GM23248 (cell line): ENCODE data around the gene MGAT2. TPM values are rescaled to one million over a fixed set of nuclear protein-coding genes. Genes with fewer than 3 reads are reported as not detected.

ENCODE experiments used
- DNase-seq: peaks from one replicate; pipeline ENCODE4 v3.0.0-alpha.2; 2015
- H2AFZ ChIP-seq: fragments of 200-600 bp; sonication (generic); 2 replicates; pipeline ENCODE4 v1.6.1; 2016; ENCODE audit warnings: antibody characterized with exemption
- H3F3A ChIP-seq: fragments of 200-600 bp; sonication (generic); 2 replicates; pipeline ENCODE4 v1.6.1; 2016; ENCODE audit warnings: mild to moderate bottlenecking, antibody characterized with exemption, mixed run types; ENCODE audit not compliant: insufficient read depth
- H3K27ac ChIP-seq: fragments of 200-600 bp; sonication (generic); 2 replicates; pipeline ENCODE4 v1.5.1; 2016; ENCODE audit warnings: mild to moderate bottlenecking
- H3K27me3 ChIP-seq: fragments of 200-600 bp; sonication (generic); replicated peaks from 2 replicates; pipeline ENCODE4 v1.6.1; 2016; ENCODE audit warnings: mild to moderate bottlenecking; ENCODE audit not compliant: insufficient read depth
- H3K36me3 ChIP-seq: fragments of 200-600 bp; sonication (generic); 2 replicates; pipeline ENCODE4 v1.6.1; 2016; ENCODE audit warnings: low read depth, mild to moderate bottlenecking
- H3K4me1 ChIP-seq: fragments of 200-600 bp; sonication (generic); 2 replicates; pipeline ENCODE4 v1.6.1; 2016; ENCODE audit warnings: mild to moderate bottlenecking; ENCODE audit not compliant: insufficient read depth
- H3K4me2 ChIP-seq: fragments of 200-600 bp; sonication (generic); one replicate; pipeline ENCODE4 v1.6.1; 2016; ENCODE audit warnings: mild to moderate bottlenecking; ENCODE audit not compliant: unreplicated experiment
- H3K4me3 ChIP-seq: fragments of 200-600 bp; sonication (generic); 2 replicates; pipeline ENCODE4 v1.5.1; 2016; ENCODE audit warnings: mild to moderate bottlenecking
- H3K79me2 ChIP-seq: fragments of 200-600 bp; sonication (generic); 2 replicates; pipeline ENCODE4 v1.6.1; 2016; ENCODE audit warnings: mild to moderate bottlenecking; ENCODE audit not compliant: insufficient read depth
- H3K9ac ChIP-seq: fragments of 200-600 bp; sonication (generic); 2 replicates; pipeline ENCODE4 v1.6.1; 2016; ENCODE audit warnings: mild to moderate bottlenecking
- H3K9me2 ChIP-seq: fragments of 200-600 bp; sonication (generic); 2 replicates; pipeline ENCODE4 v1.6.1; 2016; ENCODE audit warnings: mixed run types, mild to moderate bottlenecking, moderate library complexity; ENCODE audit not compliant: insufficient read depth
- H3K9me3 ChIP-seq: fragments of 200-600 bp; sonication (generic); one replicate; pipeline ENCODE4 v1.6.1; 2017; ENCODE audit warnings: low read depth
- H4K20me1 ChIP-seq: fragments of 200-600 bp; sonication (generic); 2 replicates; pipeline ENCODE4 v1.6.0; 2016; ENCODE audit not compliant: insufficient read depth
- EZH2 ChIP-seq: fragments of 200-600 bp; sonication (generic); IDR thresholded peaks from 2 replicates; pipeline ENCODE4 v1.6.1; 2018; ENCODE audit warnings: antibody characterized with exemption, mild to moderate bottlenecking; ENCODE audit not compliant: insufficient read depth, poor library complexity, severe bottlenecking
- EZH2phosphoT487 ChIP-seq: fragments of 200-600 bp; sonication (generic); IDR thresholded peaks from 2 replicates; pipeline ENCODE4 v1.6.1; 2018; ENCODE audit warnings: antibody characterized with exemption, moderate library complexity, mild to moderate bottlenecking, low read depth; ENCODE audit not compliant: insufficient read depth
- WGBS, 2 experiments: methylation state at CpG; one replicate each; pipeline ENCODE4 v1.1.6; 2015 to 2017; ENCODE audit warnings: low lambda C conversion rate in 2 of 2, low coverage in 1 of 2; ENCODE audit errors: missing lambda C conversion rate in 2 of 2; 5-methylcytosine and 5-hydroxymethylcytosine counted together
- in situ Hi-C: fragments of 300-500 bp; cut with MboI; formaldehyde crosslinking; loops from 2 replicates; pipeline ENCODE4 v1.15.0; 2020
- polyA plus RNA-seq: library from polyadenylated mRNA; unstranded; fragments of >200 nt; fragmentation: Nextera tagmentation; extraction: Ambion mirVana; gene quantifications from 2 replicates; pipeline ENCODE4 v1.2.1, GENCODE V29; 2016
- total RNA-seq: library from RNA; depleted of rRNA; stranded (reverse); fragments of >200 nt; shearing (Covaris generic); gene quantifications from 2 replicates; pipeline ENCODE4 v1.2.3, GENCODE V29; 2014; rRNA removed

Gene MGAT2
- total RNA-seq (92.9 and 105 TPM in 2 replicates), polyA plus RNA-seq (40.2 and 41.9 TPM in 2 replicates)

DNA sequence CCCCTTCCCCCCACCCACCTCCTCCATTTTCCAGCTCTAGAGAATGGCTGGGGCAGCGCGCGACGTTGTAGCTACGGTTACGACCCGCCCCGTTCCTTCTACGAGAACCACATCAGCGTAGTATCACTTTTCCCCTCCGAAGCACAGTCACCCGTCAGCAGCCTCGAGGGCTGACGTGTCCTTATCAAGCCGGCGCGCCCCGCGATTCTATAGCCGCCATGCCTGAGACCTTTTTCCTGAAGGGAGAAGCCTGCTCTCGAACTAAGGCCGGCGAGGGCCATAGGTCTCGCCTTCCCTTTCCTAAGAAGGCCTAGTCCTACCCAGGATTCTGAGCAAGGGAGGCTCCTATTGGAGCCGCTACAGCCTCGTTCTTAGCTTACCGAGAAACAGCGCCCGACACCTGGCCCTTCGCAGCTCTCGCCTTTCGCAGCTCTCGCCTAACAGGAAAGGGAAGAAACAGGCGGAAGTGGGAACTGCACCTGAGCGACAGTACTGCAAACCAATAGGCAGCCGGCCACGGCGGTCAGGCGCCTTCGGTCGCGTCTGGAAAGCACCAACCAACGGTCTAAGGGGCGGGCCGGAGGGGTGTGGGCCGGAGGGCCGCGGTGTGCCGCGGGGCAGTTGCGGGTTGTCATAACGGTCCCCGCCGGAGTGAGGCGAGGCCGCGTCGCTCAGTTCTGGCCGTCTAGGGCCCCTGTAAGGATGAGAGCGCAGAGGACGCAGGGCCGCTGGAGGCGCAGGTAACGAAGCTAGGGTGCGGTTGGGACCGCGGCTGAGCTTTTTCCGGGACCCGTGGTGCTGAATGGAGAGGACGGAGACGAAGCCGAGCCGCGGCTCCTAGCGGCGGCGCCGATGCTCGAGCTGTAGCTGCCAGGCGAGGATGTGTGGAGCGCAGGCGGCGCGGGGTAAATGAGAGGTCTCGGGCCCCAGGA is at the start of gene MGAT2, which contains the start of gene RPL36AL:
Gene MGAT2, plus strand, starts transcription at position 618 of the 932 bp plus-strand sequence. CDS start 470 bp downstream, outside the sequence.
Gene RPL36AL, minus strand, starts transcription at position 445 of the 932 bp plus-strand sequence. CDS start 1,522 bp downstream, outside the sequence.
- peak within 1 kb of the TSS; percentile 90 for H3K4me3 ChIP-seq
- no peaks in the 10 kb centered on the region for H3K9me3 ChIP-seq
- 1 to 2% methylated on average over 78 of the region's 85 CpGs for WGBS, 2 experiments
- peaks cover 51% of the 10 kb centered on the region for H3K4me1 ChIP-seq
- peaks cover 91% of the 10 kb centered on the region for H3K79me2 ChIP-seq
- in situ Hi-C loops, result no loop called here
- H3F3A ChIP-seq, result peaks cover 61% of the 10 kb centered on the region
- peak within 1 kb of the TSS; percentile 94 for H3K9ac ChIP-seq
- H2AFZ ChIP-seq, result peak within 1 kb of the TSS; percentile 76
- peak within 1 kb of the TSS; percentile 96 for H3K27ac ChIP-seq
- peaks cover 21% of the 10 kb centered on the region for H3K36me3 ChIP-seq
- H3K27me3 ChIP-seq, result no peaks in the 10 kb centered on the region
- H3K4me2 ChIP-seq, result peak within 1 kb of the TSS; percentile 90
- H4K20me1 ChIP-seq, result no peaks in the 10 kb centered on the region
- H3K9me2 ChIP-seq, result no peaks in the 10 kb centered on the region
- DNase-seq, result peak; percentile 99
- no peak for TF ChIP-seq EZH2phosphoT487
- TF ChIP-seq EZH2, result no peak

DNA sequence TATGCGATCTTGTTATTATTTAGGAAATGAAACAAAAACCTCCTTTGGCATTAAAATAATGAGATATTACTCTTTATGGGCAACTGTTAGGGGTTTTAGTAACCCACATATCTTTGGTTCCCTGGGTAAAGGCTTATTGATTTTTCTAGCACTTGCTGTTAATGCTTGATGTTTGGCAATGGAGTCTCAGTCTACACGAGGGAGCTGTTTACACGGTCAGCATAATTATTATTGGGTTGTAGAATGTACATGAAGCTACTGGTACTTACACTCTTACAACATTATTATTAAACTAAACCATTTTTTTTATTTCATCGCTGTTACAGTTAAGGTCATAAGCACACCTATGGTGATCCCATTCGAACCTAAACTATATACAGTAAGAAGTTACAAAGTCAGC is 46.6 kb upstream of the MGAT2 start:
- Histone ChIP-seq H3K27ac (no peak overlapping the region), H3K9me3 (no peaks in the 10 kb centered on the region), H3K79me2 (peaks cover 6% of the 10 kb centered on the region; the same call in 1 of the 2 replicates), H3K9me2 (no peaks in the 10 kb centered on the region), H2AFZ (no peak overlapping the region), H3F3A (peaks cover 16% of the 10 kb centered on the region; the same call in 1 of the 2 replicates), H3K4me3 (no peak overlapping the region), H3K36me3 (peaks cover 5% of the 10 kb centered on the region; the same call in 1 of the 2 replicates), H3K27me3 (no peaks in the 10 kb centered on the region), H3K4me2 (no peak overlapping the region), H3K4me1 (no peaks in the 10 kb centered on the region), H4K20me1 (no peaks in the 10 kb centered on the region), H3K9ac (no peak overlapping the region)
- TF ChIP-seq EZH2phosphoT487 (no peak), EZH2 (no peak)
- in situ Hi-C loops, result no loop called here
- DNase-seq, result no peak
- 90 to 91% methylated on average over 5 of the region's 5 CpGs for WGBS, 2 experiments

DNA sequence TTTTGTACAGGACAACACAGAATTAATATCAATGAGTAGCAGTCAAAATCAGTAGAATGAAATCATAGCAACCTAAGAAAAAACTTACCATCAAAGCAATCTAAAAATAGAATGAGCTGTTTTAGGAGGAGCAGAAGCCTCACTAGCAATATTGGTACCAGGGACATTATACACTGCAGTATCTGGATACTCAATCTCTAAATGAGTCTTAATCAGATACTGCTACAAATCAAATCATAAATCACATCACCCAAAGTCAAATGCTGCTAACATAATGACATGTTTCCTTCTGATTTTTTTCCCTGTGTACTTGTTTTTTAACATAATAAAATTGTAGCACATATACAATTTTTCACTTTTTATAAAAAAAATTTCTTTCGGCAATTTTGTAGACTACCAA is 42.5 kb upstream of the MGAT2 start:
- no peaks in the 10 kb centered on the region for H3K9me3 ChIP-seq
- H3K9ac ChIP-seq, result no peak overlapping the region
- H3K27ac ChIP-seq, result no peak overlapping the region
- H2AFZ ChIP-seq, result no peak overlapping the region
- no peak overlapping the region for H3K4me3 ChIP-seq
- no peaks in the 10 kb centered on the region for H3K9me2 ChIP-seq
- peaks cover 47% of the 10 kb centered on the region for H3K79me2 ChIP-seq
- DNase-seq, result no peak
- peaks cover 16% of the 10 kb centered on the region for H3K36me3 ChIP-seq
- H4K20me1 ChIP-seq, result no peaks in the 10 kb centered on the region
- in situ Hi-C loops, result no loop called here
- H3F3A ChIP-seq, result peaks cover 47% of the 10 kb centered on the region
- peaks cover 1% of the 10 kb centered on the region; the same call in 1 of the 2 replicates for H3K4me1 ChIP-seq
- no peak overlapping the region for H3K4me2 ChIP-seq
- H3K27me3 ChIP-seq, result no peaks in the 10 kb centered on the region
- 100% methylated on average over 1 of the region's 1 CpG for WGBS, 2 experiments
- TF ChIP-seq EZH2phosphoT487 (no peak), EZH2 (no peak)

DNA sequence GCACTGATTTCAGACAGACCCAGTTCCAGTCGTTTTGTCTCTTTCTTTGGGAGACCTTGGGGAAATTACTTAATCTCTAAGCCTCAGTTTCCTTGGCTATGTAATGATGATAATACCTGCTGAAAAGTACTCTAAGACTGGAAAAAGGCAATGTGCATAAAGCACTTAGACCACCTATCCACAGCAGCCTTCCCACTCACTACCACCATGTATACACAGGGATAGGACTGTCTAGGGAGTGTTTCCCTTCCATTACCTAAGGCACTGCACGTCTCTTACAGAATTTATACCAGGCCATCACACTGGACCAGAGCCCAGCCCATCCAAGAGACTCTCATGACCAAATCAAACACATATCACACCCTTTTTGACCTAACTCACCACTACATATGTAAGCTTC is 40.8 kb upstream of the MGAT2 start:
- Histone ChIP-seq H3K4me1 (peaks cover 17% of the 10 kb centered on the region), H3K79me2 (peaks cover 64% of the 10 kb centered on the region), H3K9me2 (no peaks in the 10 kb centered on the region), H3K36me3 (peaks cover 33% of the 10 kb centered on the region), H3K4me2 (no peak overlapping the region), H3K4me3 (no peak overlapping the region), H3K9me3 (no peaks in the 10 kb centered on the region), H3K27me3 (no peaks in the 10 kb centered on the region), H3K27ac (no peak overlapping the region), H4K20me1 (peaks cover 13% of the 10 kb centered on the region; the same call in 1 of the 2 replicates), H3F3A (peaks cover 64% of the 10 kb centered on the region), H2AFZ (no peak overlapping the region), H3K9ac (no peak overlapping the region)
- DNase-seq, result no peak
- TF ChIP-seq EZH2, result no peak
- no peak for TF ChIP-seq EZH2phosphoT487
- 90 to 91% methylated on average over 2 of the region's 2 CpGs for WGBS, 2 experiments
- in situ Hi-C loops, result no loop called here
